H1 (cell line): ENCODE results near the gene MAP4K1. TPM values are rescaled to one million over a fixed set of nuclear protein-coding genes. Genes with fewer than 3 reads are reported as not detected.

ENCODE experiments used
- CTCF ChIA-PET: fragments of 300-600 bp; sonication (Branson Sonifier 250); formaldehyde crosslinking; loops from one replicate; lab custom pipeline; 2021; ENCODE audit not compliant: partially characterized antibody; lab: Charles Lee
- POLR2A ChIA-PET: fragments of 300-600 bp; sonication (Branson Sonifier 250); formaldehyde crosslinking; loops from one replicate; lab custom pipeline; 2021; ENCODE audit warnings: inconsistent platforms; ENCODE audit not compliant: partially characterized antibody; lab: Charles Lee
- DNase-seq, 2 experiments: peaks; one replicate each; pipeline versions ENCODE4 v3.0.0 to v3.0.0-alpha.2; 2010 to 2022; ENCODE audit warnings: low spot score in 2 of 2, low read depth in 1 of 2, mixed read lengths in 1 of 2
- FAIRE-seq: peaks from 2 replicates; lab custom pipeline; 2011; peaks lifted over from hg19 to GRCh38; lab: Jason Lieb, UNC
- H2AFZ ChIP-seq: 2 replicates; pipeline ENCODE4 v1.8.1; 2012; ENCODE audit warnings: low read length, inconsistent platforms
- H2AK5ac ChIP-seq: 2 replicates; pipeline ENCODE4 v1.6.1; 2013; ENCODE audit warnings: low read depth, low read length
- H2BK120ac ChIP-seq: replicated peaks from 2 replicates; pipeline ENCODE3; 2013; ENCODE audit warnings: low read depth, low read length, inconsistent platforms
- H2BK12ac ChIP-seq: 2 replicates; pipeline ENCODE4 v1.6.1; 2013; ENCODE audit warnings: low read depth, low read length
- H2BK15ac ChIP-seq: 2 replicates; pipeline ENCODE4 v1.6.1; 2013; ENCODE audit warnings: low read length
- H2BK20ac ChIP-seq: 2 replicates; pipeline ENCODE4 v1.6.1; 2013; ENCODE audit warnings: low read length
- H2BK5ac ChIP-seq: 2 replicates; pipeline ENCODE4 v1.6.1; 2013; ENCODE audit warnings: low read depth, low read length
- H3K14ac ChIP-seq: 2 replicates; pipeline ENCODE4 v1.6.1; 2013; ENCODE audit warnings: inconsistent platforms; ENCODE audit not compliant: insufficient read length
- H3K18ac ChIP-seq: 2 replicates; pipeline ENCODE4 v1.6.1; 2013; ENCODE audit warnings: low read length; ENCODE audit errors: extremely low read depth
- H3K23ac ChIP-seq: 2 replicates; pipeline ENCODE4 v1.6.1; 2013; ENCODE audit warnings: inconsistent platforms; ENCODE audit not compliant: insufficient read length
- H3K23me2 ChIP-seq: 2 replicates; pipeline ENCODE4 v1.6.1; 2013; ENCODE audit warnings: low read depth, low read length
- H3K27ac ChIP-seq: 2 replicates; pipeline ENCODE4 v1.6.1; 2011; ENCODE audit warnings: low read depth, low read length, inconsistent platforms
- H3K27me3 ChIP-seq, 4 experiments: replicated peaks in 1 of 4; 1 replicate in 1 of 4; 2 replicates in 3 of 4; pipeline versions ENCODE4 v1.6.1 to v1.8.1; 2011 to 2013; ENCODE audit warnings: low read length in 3 of 4, mild to moderate bottlenecking in 3 of 4, inconsistent platforms in 2 of 4, mixed read lengths in 2 of 4, moderate library complexity in 1 of 4; ENCODE audit not compliant: control insufficient read depth in 3 of 4, insufficient read depth in 3 of 4; ENCODE audit errors: extremely low read depth in 1 of 4
- H3K36me3 ChIP-seq, 4 experiments: 2 replicates each; pipeline versions ENCODE4 v1.6.1 to v1.8.1; 2011 to 2013; ENCODE audit warnings: mild to moderate bottlenecking in 4 of 4, low read length in 3 of 4, moderate library complexity in 2 of 4, control low read depth in 1 of 4, inconsistent platforms in 1 of 4; ENCODE audit not compliant: insufficient read depth in 4 of 4, control insufficient read depth in 2 of 4
- H3K4ac ChIP-seq: replicated peaks from 2 replicates; pipeline ENCODE3; 2013; ENCODE audit warnings: low read length, low read depth, mixed read lengths, inconsistent platforms; ENCODE audit not compliant: insufficient read length
- H3K4me1 ChIP-seq, 4 experiments: replicated peaks in 1 of 4; 1 replicate in 1 of 4; 2 replicates in 3 of 4; pipeline versions ENCODE4 v1.6.1 to v1.8.1; 2011 to 2013; ENCODE audit warnings: low read length in 3 of 4, inconsistent platforms in 2 of 4, mixed read lengths in 1 of 4; ENCODE audit not compliant: insufficient read depth in 4 of 4, control insufficient read depth in 3 of 4
- H3K4me2 ChIP-seq, 2 experiments: 2 replicates each; pipeline versions ENCODE4 v1.6.1 to v1.8.1; 2011 to 2013; ENCODE audit warnings: low read depth in 2 of 2, low read length in 2 of 2, control low read depth in 1 of 2, inconsistent platforms in 1 of 2, mild to moderate bottlenecking in 1 of 2; ENCODE audit not compliant: insufficient read depth in 1 of 2
- H3K4me3 ChIP-seq, 4 experiments: fragments of 200-600, 300-600 bp in 1 of 4; sonication (generic), shearing (Covaris generic), sonication (Bioruptor Twin) in 1 of 4; 2 replicates each; pipeline versions ENCODE4 v1.5.1 to v1.8.1; 2011 to 2016; ENCODE audit warnings: low read length in 4 of 4, low read depth in 3 of 4, control low read depth in 2 of 4, inconsistent platforms in 2 of 4, mild to moderate bottlenecking in 2 of 4, mixed read lengths in 1 of 4, moderate library complexity in 1 of 4; ENCODE audit not compliant: insufficient read depth in 2 of 4; ENCODE audit errors: extremely low read depth in 1 of 4
- H3K56ac ChIP-seq: replicated peaks from 2 replicates; pipeline ENCODE3; 2013; ENCODE audit warnings: low read depth, mild to moderate bottlenecking, mixed read lengths, low read length, inconsistent platforms; ENCODE audit not compliant: insufficient read length
- H3K79me1 ChIP-seq: 2 replicates; pipeline ENCODE4 v1.6.1; 2013; ENCODE audit warnings: low read depth, low read length, control low read depth
- H3K79me2 ChIP-seq, 2 experiments: 2 replicates each; pipeline versions ENCODE4 v1.6.1 to v1.8.1; 2012 to 2013; ENCODE audit warnings: low read length in 2 of 2, mild to moderate bottlenecking in 2 of 2, inconsistent platforms in 1 of 2; ENCODE audit not compliant: insufficient read depth in 2 of 2, control insufficient read depth in 1 of 2
- H3K9ac ChIP-seq, 4 experiments: replicated peaks in 1 of 4; 1 replicate in 1 of 4; 2 replicates in 3 of 4; pipeline versions ENCODE4 v1.6.1 to v1.8.1; 2011 to 2013; ENCODE audit warnings: low read depth in 3 of 4, low read length in 3 of 4, control low read depth in 2 of 4, mild to moderate bottlenecking in 2 of 4, moderate library complexity in 2 of 4, inconsistent platforms in 1 of 4; ENCODE audit errors: extremely low read depth in 1 of 4
- H3K9me3 ChIP-seq, 2 experiments: 2 replicates each; pipeline versions ENCODE4 v1.6.1 to v1.8.1; 2012 to 2013; ENCODE audit warnings: mild to moderate bottlenecking in 2 of 2, moderate library complexity in 2 of 2, control low read depth in 1 of 2, inconsistent platforms in 1 of 2, low read depth in 1 of 2, low read length in 1 of 2, mixed read lengths in 1 of 2; ENCODE audit not compliant: insufficient read depth in 2 of 2
- H4K20me1 ChIP-seq, 2 experiments: replicated peaks in 1 of 2; 2 replicates each; pipeline versions ENCODE3 to v1.8.1; 2011 to 2013; ENCODE audit warnings: inconsistent platforms in 2 of 2, low read length in 2 of 2, mild to moderate bottlenecking in 1 of 2; ENCODE audit not compliant: insufficient read depth in 2 of 2, control insufficient read depth in 1 of 2
- H4K5ac ChIP-seq: 2 replicates; pipeline ENCODE4 v1.6.1; 2013; ENCODE audit warnings: low read length, low read depth, mixed read lengths, inconsistent platforms; ENCODE audit not compliant: insufficient read length
- H4K8ac ChIP-seq: 2 replicates; pipeline ENCODE4 v1.8.0; 2013; ENCODE audit warnings: mild to moderate bottlenecking, moderate library complexity, low read length, inconsistent platforms; ENCODE audit not compliant: insufficient read depth; ENCODE audit errors: extremely low read depth
- H4K91ac ChIP-seq: replicated peaks from 2 replicates; pipeline ENCODE3; 2013; ENCODE audit warnings: low read length, mixed read lengths, inconsistent platforms; ENCODE audit not compliant: insufficient read length
- ASH2L ChIP-seq: fragments of 200-600, 300-600 bp; sonication (generic); IDR thresholded peaks from one replicate; pipeline ENCODE4 v1.7.1; 2017; ENCODE audit warnings: low read length
- CBX5 ChIP-seq: fragments of 300-800, 300-1000 bp; sonication (generic); IDR thresholded peaks from 2 replicates; pipeline ENCODE4 v1.7.1; 2016; ENCODE audit warnings: antibody characterized with exemption, low read length, low read depth
- E2F6 ChIP-seq: IDR thresholded peaks from 2 replicates; pipeline ENCODE4 v1.6.1; 2012; ENCODE audit warnings: inconsistent platforms
- GTF2F1 ChIP-seq: IDR thresholded peaks from 2 replicates; pipeline ENCODE4 v1.6.1; 2012; ENCODE audit warnings: low read depth, low read length, improper control_type of control experiment, borderline replicate concordance
- JUND ChIP-seq: IDR thresholded peaks from 2 replicates; pipeline ENCODE4 v1.6.1; 2011; ENCODE audit warnings: mild to moderate bottlenecking, improper control_type of control experiment, low read length
- MAX ChIP-seq: IDR thresholded peaks from 2 replicates; pipeline ENCODE4 v1.6.1; 2012; ENCODE audit warnings: inconsistent platforms
- NRF1 ChIP-seq: IDR thresholded peaks from 2 replicates; pipeline ENCODE4 v1.6.1; 2011; ENCODE audit warnings: mild to moderate bottlenecking, low read depth, low read length, improper control_type of control experiment
- RBBP5 ChIP-seq: IDR thresholded peaks from 2 replicates; pipeline ENCODE4 v1.7.1; 2012; ENCODE audit warnings: low read depth, mild to moderate bottlenecking, inconsistent platforms, low read length, moderate library complexity, borderline replicate concordance
- SIN3A ChIP-seq, 2 experiments: IDR thresholded peaks in 1 of 2; conservative IDR thresholded peaks in 1 of 2; 2 replicates each; pipeline ENCODE4 v1.6.1; 2011 to 2012; ENCODE audit warnings: low read length in 2 of 2, improper control_type of control experiment in 1 of 2, low read depth in 1 of 2, mild to moderate bottlenecking in 1 of 2
- TAF7 ChIP-seq: optimal IDR thresholded peaks from 2 replicates; pipeline ENCODE3; 2011; ENCODE audit warnings: low read depth, mild to moderate bottlenecking, inconsistent platforms, low read length, moderate library complexity, borderline replicate concordance
- WGBS, 2 experiments: shearing (Covaris generic) in 1 of 2; methylation state at CpG; one replicate each; pipeline versions ENCODE4 v1.1.6 to v1.1.7; 2013 to 2015; ENCODE audit warnings: low lambda C conversion rate in 2 of 2, mixed read lengths in 2 of 2, inconsistent platforms in 1 of 2, low coverage in 1 of 2, missing lambda C conversion rate in 1 of 2; ENCODE audit not compliant: insufficient replicate concordance in 2 of 2, insufficient coverage in 1 of 2, insufficient read length in 1 of 2; ENCODE audit errors: extremely low coverage in 1 of 2, missing lambda C conversion rate in 1 of 2; 5-methylcytosine and 5-hydroxymethylcytosine counted together
- polyA plus RNA-seq, 7 experiments: library from polyadenylated mRNA; depleted of rRNA in 3 of 7; stranded (reverse) in 5 of 7; unstranded in 2 of 7; fragments of >200 nt in 5 of 7; fragments of 200-250 nt in 2 of 7; gene quantifications; 1 replicate in 5 of 7; 2 replicates in 1 of 7; 4 replicates in 1 of 7; pipeline versions ENCODE4 v1.2.1 to v1.2.3, GENCODE V29; 2011 to 2013; ENCODE audit warnings: missing spikeins in 2 of 7, mixed read lengths in 2 of 7
- total RNA-seq: library from RNA; stranded (reverse); fragmentation: NEBNext Ultra II Directional; extraction: Animal tissue kit (Norgen Biotek cat#: 25700); gene quantifications from 2 replicates; pipeline ENCODE4 v1.2.1, GENCODE V29; 2021

The MAP4K1 gene
- total and polyA plus RNA-seq, 2 of the 8 experiments (the other 6 are each of a cell fraction or from before 2014, with no cell fraction given) = 9.0 to 10.4 TPM

DNA sequence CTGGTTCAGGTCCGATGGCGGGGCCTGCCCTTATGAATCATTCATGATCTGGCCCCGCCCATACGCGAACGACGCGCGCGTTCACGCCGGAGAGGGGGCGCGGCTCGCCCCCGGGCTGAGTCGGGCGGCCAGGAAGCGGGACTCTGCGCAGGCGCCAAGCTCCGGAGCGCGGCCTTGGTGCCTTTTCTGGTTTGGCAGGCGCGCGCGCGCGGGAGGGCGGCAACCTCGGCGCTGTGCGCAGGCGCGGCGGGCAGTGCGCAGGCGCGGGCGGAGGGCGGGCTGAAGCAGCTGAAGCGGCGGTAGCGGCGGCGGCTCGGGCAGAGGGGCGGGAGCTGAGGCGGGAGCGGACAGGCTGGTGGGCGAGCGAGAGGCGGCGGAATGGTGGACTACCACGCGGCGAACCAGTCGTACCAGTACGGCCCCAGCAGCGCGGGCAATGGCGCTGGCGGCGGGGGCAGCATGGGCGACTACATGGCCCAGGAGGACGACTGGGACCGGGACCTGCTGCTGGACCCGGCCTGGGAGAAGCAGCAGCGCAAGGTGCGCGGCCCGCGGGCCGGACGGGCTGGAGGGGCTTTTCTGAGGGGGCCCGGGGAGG is 29.7 kb upstream of the MAP4K1 start, which contains the start of gene ACTN4:
Gene ACTN4 (plus strand): TSS at position 282 of the 598 bp plus-strand sequence. CDS start 97 bp downstream, at position 379.
- FAIRE-seq (no peak), DNase-seq (peak; percentile 93 to 100)
- CTCF ChIA-PET = interaction anchor here (0.6 to 7.7 kb wide), 7 partner anchors 10 to 749 kb away, joined by 3 to 62 read pairs (median 3); no protein-coding TSS in a partner anchor
- Histone ChIP-seq H4K20me1 (peaks cover 10 to 19% of the 10 kb centered on the region in 2 experiments), H3K79me2 (peaks cover 41 to 49% of the 10 kb centered on the region in 2 experiments), H3K4me1 (peaks cover 5 to 19% (median 12%) of the 10 kb centered on the region in 4 experiments), H4K5ac (peak within 1 kb of the TSS; percentile 87), H3K27me3 (no peaks in the 10 kb centered on the region), H3K4me2 (peak within 1 kb of the TSS; percentile 92 to 95), H3K9me3 (no peaks in the 10 kb centered on the region), H3K23ac (no peak within 1 kb of the TSS), H2BK20ac (no peak within 1 kb of the TSS), H2BK12ac (no peak within 1 kb of the TSS), H2BK15ac (no peak within 1 kb of the TSS), H3K23me2 (peaks cover 16% of the 10 kb centered on the region; the same call in 1 of the 2 replicates), H3K56ac (peak within 1 kb of the TSS; percentile 89), H3K9ac (peak within 1 kb of the TSS; percentile 87 to 98 (median 92)), H3K27ac (peak within 1 kb of the TSS; percentile 71; the same call in 1 of the 2 replicates), H3K4me3 (peak within 1 kb of the TSS; percentile 91 to 98 (median 95)), H2AFZ (no peak within 1 kb of the TSS), H4K8ac (peak within 1 kb of the TSS; percentile 79), H2BK120ac (no peak within 1 kb of the TSS), H3K18ac (peak within 1 kb of the TSS; percentile 99), H3K4ac (peak within 1 kb of the TSS; percentile 76), H3K36me3 (no peaks in the 10 kb centered on the region), H3K79me1 (peaks cover 8% of the 10 kb centered on the region), H2BK5ac (peak within 1 kb of the TSS; percentile 93), H3K14ac (peak within 1 kb of the TSS; percentile 32), H2AK5ac (peak within 1 kb of the TSS; percentile 75), H4K91ac (peak within 1 kb of the TSS; percentile 29)
- 1% methylated on average over 62 of the region's 77 CpGs; no CpG with 5 or more reads in 1 of the 2 experiments for WGBS, 2 experiments
- POLR2A ChIA-PET = interaction anchor here (0.6 to 17.9 kb wide), 20 partner anchors 9 to 185 kb away, joined by 3 to 374 read pairs (median 4); partner anchors contain the start of gene MAP4K1
- peak; percentile 89 for TF ChIP-seq ASH2L
- peak; percentile 99 for TF ChIP-seq NRF1
- TF ChIP-seq GTF2F1 = peak; percentile 56; the same call in 1 of the 2 replicates
- peak; percentile 71 for TF ChIP-seq TAF7
- TF ChIP-seq RBBP5 = no peak; the same call in 1 of the 2 replicates
- peak; percentile 66; the same call in 1 of the 2 replicates for TF ChIP-seq MAX
- no peak for TF ChIP-seq SIN3A (conservative IDR thresholded peaks at IDR 0.05 in 1 of 2, IDR thresholded peaks at IDR 0.05 in 1 of 2; ENCODE audit: low read depth in 1 of 2, low read length in 2 of 2)
- TF ChIP-seq JUND = peak; percentile 70
- no peak for TF ChIP-seq CBX5
- TF ChIP-seq E2F6 = 0 out of 2 replicates have a peak, but pooled peaks have one; percentile 18
